Muscle of back (tissue), 11 donors: Measurements from ENCODE around the gene PAQR3. TPM values are rescaled to one million over a fixed set of nuclear protein-coding genes. Genes with fewer than 3 reads are reported as not detected.

Source experiments
- DNase-seq, 3 donors: peaks; one replicate each; pipeline versions ENCODE4 v3.0.0 to v3.0.0-alpha.2; 2013
- polyA plus RNA-seq, 10 donors: library from polyadenylated mRNA; unstranded; fragments of 120-200 nt; gene quantifications; one replicate each; pipeline ENCODE4 v1.2.1, GENCODE V29; 2013; ENCODE audit not compliant: insufficient read length in 10 of 10

Gene PAQR3
- polyA plus RNA-seq, 10 donors, result 7.0 to 14.0 (median 11.8) TPM

DNA sequence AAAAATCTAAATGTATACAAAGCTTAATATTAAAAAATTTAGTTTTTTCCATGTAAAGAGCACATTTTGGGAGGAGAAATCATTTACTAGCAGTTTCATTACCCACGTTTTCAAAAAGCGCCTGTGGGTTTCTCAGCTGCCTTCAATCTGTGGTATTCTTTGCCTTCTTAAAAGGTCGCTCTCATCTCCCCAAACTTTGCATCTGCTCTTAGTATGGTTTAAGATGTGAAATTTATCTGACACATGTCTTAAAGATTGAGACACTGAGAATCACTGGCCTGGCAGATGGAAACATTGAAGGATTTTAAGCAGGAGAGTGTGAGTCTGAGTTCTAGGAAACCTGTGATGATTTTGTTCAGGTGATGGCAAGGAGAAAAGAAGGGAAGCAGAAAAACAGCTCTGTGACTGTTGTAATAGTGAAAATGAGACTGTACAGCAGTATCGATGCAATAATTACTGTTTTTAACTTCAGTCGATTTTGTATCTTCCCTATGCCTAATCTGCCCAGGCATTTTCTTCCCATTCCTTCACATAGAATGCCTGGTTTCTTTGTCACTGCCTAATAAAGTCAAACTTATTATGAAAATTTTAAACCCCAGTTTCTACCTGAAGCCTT lies 75.9 kb downstream of the PAQR3 start:
- no peak for DNase-seq

GRCh38 chr4:78862314-78862737 lies 76.9 kb downstream of the PAQR3 start:
- DNase-seq, result no peak

Other genes with a start within 250 kb of the PAQR3 start
- 10 to 100 TPM; 10.8 to 22.6 (median 18.5) TPM for gene BMP2K, start 163.1 kb downstream of the PAQR3 start, polyA plus RNA-seq